OCI-LY1 (cell line): Measurements from ENCODE around the gene GNG2.

Source experiments
- H2AFZ ChIP-seq: fragments of 200-600 bp; sonication (generic), shearing (Covaris generic); 2 replicates; pipeline ENCODE4 v1.6.0; 2014; ENCODE audit warnings: antibody characterized with exemption, mild to moderate bottlenecking, low read length
- H3F3A ChIP-seq: fragments of 200-600 bp; sonication (generic), shearing (Covaris generic); 2 replicates; pipeline ENCODE4 v1.6.0; 2014; ENCODE audit warnings: mild to moderate bottlenecking, antibody characterized with exemption, low read length, moderate library complexity; ENCODE audit not compliant: insufficient read depth
- H3K27ac ChIP-seq: fragments of 200-600 bp; sonication (generic); 2 replicates; pipeline ENCODE4 v1.5.1; 2014; ENCODE audit warnings: low read length, mixed run types, mild to moderate bottlenecking, low read depth; ENCODE audit not compliant: poor library complexity, severe bottlenecking
- H3K27me3 ChIP-seq: fragments of 200-600 bp; sonication (generic); 2 replicates; pipeline ENCODE4 v1.6.0; 2014; ENCODE audit warnings: antibody characterized with exemption, mild to moderate bottlenecking, low read length, moderate library complexity; ENCODE audit not compliant: insufficient read depth
- H3K36me3 ChIP-seq: fragments of 200-600 bp; sonication (generic); 2 replicates; pipeline ENCODE4 v1.6.1; 2014; ENCODE audit warnings: mild to moderate bottlenecking, antibody characterized with exemption, low read length, moderate library complexity, mixed read lengths; ENCODE audit not compliant: insufficient read depth
- H3K4me1 ChIP-seq: fragments of 200-600 bp; sonication (generic); 2 replicates; pipeline ENCODE4 v1.5.1; 2014; ENCODE audit warnings: mild to moderate bottlenecking, low read length, moderate library complexity; ENCODE audit not compliant: insufficient read depth, severe bottlenecking
- H3K4me2 ChIP-seq: fragments of 200-600 bp; sonication (generic), shearing (Covaris generic); 2 replicates; pipeline ENCODE4 v1.6.1; 2014; ENCODE audit warnings: low read length
- H3K4me3 ChIP-seq: fragments of 200-600 bp; sonication (generic); 2 replicates; pipeline ENCODE4 v1.5.1; 2014; ENCODE audit warnings: low read length, low read depth, mild to moderate bottlenecking, mixed read lengths; ENCODE audit not compliant: poor library complexity, severe bottlenecking
- H3K79me2 ChIP-seq: fragments of 200-600 bp; shearing (Covaris generic); 2 replicates; pipeline ENCODE4 v1.6.1; 2016; ENCODE audit warnings: mixed run types, low read length, mixed read lengths; ENCODE audit not compliant: insufficient read depth
- H3K9ac ChIP-seq: fragments of 200-600 bp; sonication (generic), shearing (Covaris generic); 2 replicates; pipeline ENCODE4 v1.6.1; 2014; ENCODE audit warnings: mild to moderate bottlenecking, low read length, mixed read lengths
- H3K9me2 ChIP-seq: fragments of 200-600 bp; sonication (generic), shearing (Covaris generic); 2 replicates; pipeline ENCODE4 v1.6.1; 2014; ENCODE audit warnings: low read depth, mild to moderate bottlenecking, low read length, mixed read lengths
- H3K9me3 ChIP-seq: fragments of 200-600 bp; shearing (Covaris generic); 2 replicates; pipeline ENCODE4 v1.6.1; 2014; ENCODE audit warnings: low read length, mixed read lengths
- H4K20me1 ChIP-seq: fragments of 200-600 bp; sonication (generic), shearing (Covaris generic); 2 replicates; pipeline ENCODE4 v1.6.0; 2016; ENCODE audit warnings: mild to moderate bottlenecking, low read length; ENCODE audit not compliant: insufficient read depth
- EZH2 ChIP-seq: fragments of 200-600 bp; sonication (generic), shearing (Covaris generic); IDR thresholded peaks from 2 replicates; pipeline ENCODE4 v1.8.0; 2017; ENCODE audit warnings: borderline replicate concordance, mixed run types, mild to moderate bottlenecking, antibody characterized with exemption, low read length, moderate library complexity, mixed read lengths
- TF ChIP-seq, protein P1 (sequence below): fragments of 200-600 bp; sonication (generic), shearing (Covaris generic); IDR thresholded peaks from 2 replicates; pipeline ENCODE4 v1.5.1; 2017; ENCODE audit warnings: mild to moderate bottlenecking, antibody characterized with exemption, low read length, moderate library complexity, mixed read lengths

GNG2 gene

DNA sequence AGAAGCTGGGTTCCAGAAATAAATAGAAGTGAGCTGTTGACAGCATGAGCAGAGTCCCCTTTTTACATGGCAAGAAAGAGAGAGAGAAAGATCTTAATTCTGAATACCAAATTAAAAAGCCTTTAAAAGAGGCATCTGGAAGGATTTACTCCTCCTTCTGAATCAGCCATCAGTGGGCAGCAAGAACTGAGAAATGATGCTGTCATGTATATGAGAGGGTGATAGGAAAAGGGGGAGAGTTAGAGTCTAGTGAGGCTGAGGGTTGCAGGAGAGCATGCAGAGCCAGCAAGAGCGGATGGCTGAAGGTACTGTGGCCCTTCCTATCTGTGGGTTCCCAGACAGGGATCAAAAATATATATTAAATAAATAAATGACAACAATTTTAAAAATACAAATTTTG lies 34.5 kb upstream of the GNG2 start:
- no peak overlapping the region for H3K4me2 ChIP-seq
- no peaks in the 10 kb centered on the region for H3K79me2 ChIP-seq
- no peaks in the 10 kb centered on the region for H3K27me3 ChIP-seq
- no peak overlapping the region for H3K4me3 ChIP-seq
- no peaks in the 10 kb centered on the region for H3F3A ChIP-seq
- no peaks in the 10 kb centered on the region for H4K20me1 ChIP-seq
- no peaks in the 10 kb centered on the region for H3K36me3 ChIP-seq
- TF ChIP-seq, protein P1, sequence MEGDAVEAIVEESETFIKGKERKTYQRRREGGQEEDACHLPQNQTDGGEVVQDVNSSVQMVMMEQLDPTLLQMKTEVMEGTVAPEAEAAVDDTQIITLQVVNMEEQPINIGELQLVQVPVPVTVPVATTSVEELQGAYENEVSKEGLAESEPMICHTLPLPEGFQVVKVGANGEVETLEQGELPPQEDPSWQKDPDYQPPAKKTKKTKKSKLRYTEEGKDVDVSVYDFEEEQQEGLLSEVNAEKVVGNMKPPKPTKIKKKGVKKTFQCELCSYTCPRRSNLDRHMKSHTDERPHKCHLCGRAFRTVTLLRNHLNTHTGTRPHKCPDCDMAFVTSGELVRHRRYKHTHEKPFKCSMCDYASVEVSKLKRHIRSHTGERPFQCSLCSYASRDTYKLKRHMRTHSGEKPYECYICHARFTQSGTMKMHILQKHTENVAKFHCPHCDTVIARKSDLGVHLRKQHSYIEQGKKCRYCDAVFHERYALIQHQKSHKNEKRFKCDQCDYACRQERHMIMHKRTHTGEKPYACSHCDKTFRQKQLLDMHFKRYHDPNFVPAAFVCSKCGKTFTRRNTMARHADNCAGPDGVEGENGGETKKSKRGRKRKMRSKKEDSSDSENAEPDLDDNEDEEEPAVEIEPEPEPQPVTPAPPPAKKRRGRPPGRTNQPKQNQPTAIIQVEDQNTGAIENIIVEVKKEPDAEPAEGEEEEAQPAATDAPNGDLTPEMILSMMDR = no peak
- TF ChIP-seq EZH2 = no peak
- no peaks in the 10 kb centered on the region for H3K4me1 ChIP-seq
- no peak overlapping the region for H3K9ac ChIP-seq
- H3K9me3 ChIP-seq = no peaks in the 10 kb centered on the region
- no peak overlapping the region for H3K27ac ChIP-seq
- H2AFZ ChIP-seq = no peak overlapping the region
- H3K9me2 ChIP-seq = no peaks in the 10 kb centered on the region

DNA sequence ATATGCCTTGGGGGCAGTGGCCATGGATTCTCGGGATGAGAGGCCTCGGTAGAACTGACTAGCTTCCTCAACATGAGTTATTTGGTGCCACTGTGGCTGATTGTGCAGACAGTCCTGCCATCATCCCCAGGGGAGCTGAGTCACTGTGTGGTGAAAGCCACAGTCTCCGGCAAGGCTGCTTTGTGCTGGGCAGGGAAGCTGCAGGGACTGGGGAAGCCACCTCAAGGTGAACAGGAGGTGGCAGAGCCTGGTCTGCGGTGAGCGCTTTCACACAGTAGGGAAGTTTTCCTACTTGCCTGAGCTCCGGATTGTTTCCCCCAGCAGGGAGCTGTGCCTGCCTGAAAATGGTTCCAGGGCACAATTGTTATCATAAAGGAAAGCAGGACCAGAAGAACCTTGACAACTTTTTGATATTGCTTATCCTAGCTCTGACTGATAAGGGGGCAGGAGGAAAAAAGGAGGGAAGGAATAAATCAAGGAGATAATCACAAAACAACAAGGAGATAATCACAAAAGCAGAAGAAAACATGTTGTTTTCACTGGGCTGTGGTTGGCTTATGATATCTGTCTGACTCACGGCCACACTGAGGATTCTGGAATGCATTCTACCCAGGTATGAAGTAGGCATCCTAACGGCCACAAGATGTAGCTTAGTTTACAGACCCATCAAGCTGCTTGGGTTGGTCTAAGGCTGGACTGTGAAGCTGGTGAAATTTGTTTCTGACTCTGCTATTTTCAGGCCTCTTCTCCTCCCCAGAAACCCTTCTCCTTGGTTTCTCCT lies 32.2 kb upstream of the GNG2 start:
- H3K9me2 ChIP-seq = no peaks in the 10 kb centered on the region
- H3K36me3 ChIP-seq = no peaks in the 10 kb centered on the region
- no peak overlapping the region for H2AFZ ChIP-seq
- H3K4me2 ChIP-seq = no peak overlapping the region
- no peak overlapping the region for H3K27ac ChIP-seq
- no peaks in the 10 kb centered on the region for H3K79me2 ChIP-seq
- H4K20me1 ChIP-seq = no peaks in the 10 kb centered on the region
- no peaks in the 10 kb centered on the region for H3F3A ChIP-seq
- H3K9ac ChIP-seq = no peak overlapping the region
- TF ChIP-seq, protein P1 = no peak
- TF ChIP-seq EZH2 = no peak
- no peak overlapping the region for H3K4me3 ChIP-seq
- peaks cover 6% of the 10 kb centered on the region; the same call in 1 of the 2 replicates for H3K27me3 ChIP-seq
- H3K9me3 ChIP-seq = no peaks in the 10 kb centered on the region
- no peaks in the 10 kb centered on the region for H3K4me1 ChIP-seq

GRCh38 chr14:51834240-51834639 lies 26.2 kb upstream of the GNG2 start:
- no peaks in the 10 kb centered on the region for H3K36me3 ChIP-seq
- no peak overlapping the region for H3K4me2 ChIP-seq
- H3K9ac ChIP-seq = no peak overlapping the region
- H3K4me3 ChIP-seq = no peak overlapping the region
- no peak overlapping the region for H2AFZ ChIP-seq
- no peaks in the 10 kb centered on the region for H3K4me1 ChIP-seq
- peaks cover 6% of the 10 kb centered on the region; the same call in 1 of the 2 replicates for H3K27me3 ChIP-seq
- no peaks in the 10 kb centered on the region for H4K20me1 ChIP-seq
- no peaks in the 10 kb centered on the region for H3K9me3 ChIP-seq
- TF ChIP-seq, protein P1 = no peak
- no peak for TF ChIP-seq EZH2
- H3F3A ChIP-seq = no peaks in the 10 kb centered on the region
- no peaks in the 10 kb centered on the region for H3K79me2 ChIP-seq
- H3K27ac ChIP-seq = no peak overlapping the region
- no peaks in the 10 kb centered on the region for H3K9me2 ChIP-seq
